Hypothalamus (tissue), 51 donors: Measurements from ENCODE around the gene AAMP.
A peak's percentile ranks its signal among the peaks of the same experiment; 100 is the strongest.
"Not testable (repeated sequence)": the region's sequence is repeated elsewhere in the genome, so short reads cannot be mapped to it uniquely, and the experiment has no call there.

Source experiments
- DNase-seq, 51 donors: peaks; one replicate each; lab custom pipeline; 2025; lab: John Stamatoyannopoulos, UW

AAMP gene, protein sequence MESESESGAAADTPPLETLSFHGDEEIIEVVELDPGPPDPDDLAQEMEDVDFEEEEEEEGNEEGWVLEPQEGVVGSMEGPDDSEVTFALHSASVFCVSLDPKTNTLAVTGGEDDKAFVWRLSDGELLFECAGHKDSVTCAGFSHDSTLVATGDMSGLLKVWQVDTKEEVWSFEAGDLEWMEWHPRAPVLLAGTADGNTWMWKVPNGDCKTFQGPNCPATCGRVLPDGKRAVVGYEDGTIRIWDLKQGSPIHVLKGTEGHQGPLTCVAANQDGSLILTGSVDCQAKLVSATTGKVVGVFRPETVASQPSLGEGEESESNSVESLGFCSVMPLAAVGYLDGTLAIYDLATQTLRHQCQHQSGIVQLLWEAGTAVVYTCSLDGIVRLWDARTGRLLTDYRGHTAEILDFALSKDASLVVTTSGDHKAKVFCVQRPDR

DNA sequence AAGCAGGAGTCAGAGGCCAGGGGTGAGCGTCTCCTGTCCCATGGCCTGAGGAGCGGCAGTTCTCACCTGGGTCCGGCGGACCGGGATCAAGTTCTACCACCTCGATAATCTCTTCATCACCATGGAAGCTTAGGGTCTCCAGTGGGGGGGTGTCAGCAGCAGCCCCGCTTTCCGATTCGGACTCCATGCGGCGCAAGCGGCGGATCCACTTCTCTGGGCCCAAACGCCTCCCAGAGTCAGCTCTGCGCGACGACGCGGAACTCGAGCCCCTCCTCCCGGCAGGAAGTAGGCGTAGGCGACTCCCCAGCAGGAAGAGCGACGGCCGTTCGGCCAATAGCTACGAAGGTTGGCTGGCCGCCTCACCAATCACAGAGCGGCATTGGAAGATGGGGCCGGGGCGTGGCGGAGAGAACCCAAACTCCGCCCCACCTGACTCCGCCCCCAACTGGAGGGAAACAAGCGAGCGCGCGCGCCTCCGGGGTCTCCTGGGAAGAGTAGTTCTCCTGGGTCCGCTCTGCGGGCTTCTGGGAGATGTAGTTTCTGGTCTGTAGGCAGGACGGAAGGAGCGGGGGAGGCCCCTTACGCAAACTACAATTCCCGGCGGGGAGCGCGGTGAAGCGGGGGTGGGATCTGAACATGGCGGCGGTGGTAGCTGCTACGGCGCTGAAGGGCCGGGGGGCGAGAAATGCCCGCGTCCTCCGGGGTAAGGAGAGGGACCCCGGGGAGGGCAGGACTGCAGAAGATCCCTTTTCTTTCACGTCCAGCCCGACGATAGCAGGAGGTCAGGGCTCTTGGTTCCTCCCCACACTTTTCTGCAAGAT lies at the start of gene AAMP, which contains the start of gene PNKD:
Gene AAMP (minus strand): TSS at position 238 of the 821 bp plus-strand sequence. CDS start 51 bp downstream, at position 187.
Gene PNKD (plus strand): TSS at position 620 of the 821 bp plus-strand sequence. CDS start 17 bp downstream, at position 637.
- peak; percentile 89 to 100 (median 99) for DNase-seq

DNA sequence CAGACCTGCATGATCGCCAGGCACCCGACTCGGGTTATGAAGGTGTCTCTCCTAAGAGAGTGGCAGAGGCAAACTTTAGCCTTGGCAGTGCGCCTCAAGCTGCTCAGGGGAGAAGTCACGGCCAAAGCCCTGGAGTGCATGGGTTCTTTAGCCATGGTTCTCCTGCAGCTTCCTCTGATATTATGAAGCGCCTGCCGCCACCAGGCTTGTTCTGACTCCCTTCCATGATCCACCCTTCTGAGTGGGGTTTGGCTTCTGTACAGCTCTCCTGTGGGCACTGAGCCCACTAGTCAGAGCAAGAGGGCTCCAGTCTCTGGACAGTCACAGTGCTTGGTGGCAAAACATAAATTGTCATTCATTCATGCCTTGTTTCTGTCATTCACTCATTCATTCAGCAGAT lies 48.3 kb upstream of the AAMP start:
- DNase-seq = no peak

DNA sequence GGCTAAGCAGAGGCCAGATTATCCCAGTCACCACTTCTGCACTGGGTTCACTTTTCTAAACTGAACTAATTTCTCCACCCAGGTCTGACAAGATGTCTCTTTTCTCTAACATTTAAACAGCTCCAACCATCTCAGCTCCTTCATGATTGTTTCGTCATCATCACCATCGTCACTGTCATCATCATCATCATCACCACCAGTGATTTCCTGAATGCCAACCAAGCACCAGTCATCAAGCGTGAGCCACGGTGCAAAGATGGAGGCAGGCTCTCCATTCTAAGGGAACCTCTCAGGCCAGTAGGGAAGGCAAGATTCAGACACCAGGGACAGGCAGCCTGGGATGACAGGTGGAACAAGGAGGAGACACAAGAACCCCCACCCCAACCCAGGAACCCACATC lies 47.9 kb upstream of the AAMP start:
- DNase-seq = no peak

DNA sequence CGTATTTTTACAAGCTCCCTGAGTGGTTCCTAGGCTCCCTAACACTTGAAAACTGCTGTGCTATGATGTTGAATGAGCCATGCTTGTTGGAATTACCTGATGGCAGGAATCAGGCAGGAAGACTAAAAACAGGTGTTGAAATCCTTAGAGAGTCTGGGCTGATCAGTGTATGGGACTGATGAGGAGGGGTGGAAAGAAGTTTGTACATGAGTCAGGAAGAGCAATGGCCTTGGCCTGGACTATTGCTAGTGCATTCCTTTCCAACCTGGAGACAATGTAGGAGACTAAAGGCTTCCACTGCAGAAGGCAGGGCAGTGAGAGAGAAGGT lies 47.3 kb upstream of the AAMP start:
- no peak for DNase-seq

DNA sequence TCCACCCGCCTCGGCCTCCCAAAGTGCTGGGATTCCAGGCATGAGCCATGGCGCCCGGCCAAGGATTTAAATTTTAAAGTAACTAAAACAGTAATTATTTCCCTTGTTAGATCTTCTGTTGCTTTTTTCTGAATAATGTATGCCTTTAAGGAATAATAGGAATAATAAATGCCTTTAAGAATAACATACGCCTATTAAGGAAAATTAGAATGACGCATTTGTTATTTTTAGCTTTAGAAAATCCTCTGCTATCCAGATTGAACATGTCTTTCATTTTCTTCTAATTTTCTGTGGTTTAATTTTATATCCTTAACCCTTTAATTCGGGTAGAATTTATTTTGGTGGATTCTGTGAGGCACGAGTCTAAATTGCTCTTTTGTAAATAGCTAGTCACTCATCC lies 45.5 kb upstream of the AAMP start:
- DNase-seq = no peak

DNA sequence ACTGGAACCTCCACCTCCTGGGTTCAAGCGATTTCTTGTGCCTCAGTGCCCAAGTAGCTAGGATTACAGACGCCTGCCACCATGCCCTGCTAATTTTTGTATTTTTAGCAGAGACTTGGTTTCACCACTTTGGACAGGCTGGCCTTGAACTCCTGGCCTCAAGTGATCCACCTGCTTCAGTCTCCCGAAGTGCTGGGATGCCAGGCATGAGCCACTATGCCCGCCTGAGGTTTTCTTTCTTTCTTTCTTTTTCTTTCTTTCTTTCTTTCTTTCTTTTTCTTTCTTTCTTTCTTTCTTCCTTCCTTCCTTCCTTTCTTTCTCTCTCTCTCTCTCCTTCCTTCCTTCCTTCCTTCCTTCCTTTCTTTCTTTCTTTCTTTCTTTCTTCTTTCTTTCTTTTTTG lies 44.8 kb upstream of the AAMP start:
- not testable (repeated sequence) for DNase-seq

DNA sequence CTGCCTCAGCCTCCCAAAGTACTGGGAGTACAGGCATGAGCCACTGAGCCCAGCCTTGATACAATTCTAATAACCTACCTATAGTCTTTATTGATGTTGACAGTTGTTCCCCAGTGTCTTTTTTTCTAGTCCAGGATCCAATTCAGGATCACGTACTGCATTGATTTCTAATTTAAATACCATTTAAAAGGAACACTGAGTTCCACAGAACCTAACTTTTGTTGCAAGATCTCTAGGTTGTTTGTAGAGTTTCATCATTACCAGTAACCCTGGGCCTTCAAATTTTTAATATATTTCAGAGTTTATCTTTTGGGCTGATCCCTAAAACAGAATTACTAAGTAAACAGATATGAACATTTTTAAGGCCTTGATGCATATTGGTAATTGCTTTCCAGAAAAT lies 43.4 kb upstream of the AAMP start:
- DNase-seq = no peak

DNA sequence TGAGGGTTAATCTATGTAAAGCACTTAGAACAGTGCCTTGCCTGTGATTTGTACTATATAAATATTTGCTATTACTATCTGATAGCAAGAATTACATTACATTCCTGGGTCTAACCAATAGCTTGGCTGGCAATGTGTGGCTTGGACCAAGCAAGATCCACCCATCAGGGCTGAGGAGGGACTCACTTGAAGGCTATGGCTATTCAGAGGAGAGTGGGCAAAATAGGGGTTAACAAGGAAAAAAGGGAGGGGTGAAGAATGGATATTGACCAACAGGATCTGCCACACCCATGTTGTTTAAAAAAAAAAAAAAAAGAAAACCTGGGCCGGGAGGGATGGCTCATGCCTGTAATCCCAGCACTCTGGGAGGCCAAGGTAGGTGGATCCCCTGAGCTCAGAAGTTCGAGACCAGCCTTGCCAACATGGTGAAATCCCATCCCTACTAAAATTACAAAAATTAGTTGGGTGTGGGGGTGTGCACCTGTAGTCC lies 42.4 kb upstream of the AAMP start:
- no peak for DNase-seq

DNA sequence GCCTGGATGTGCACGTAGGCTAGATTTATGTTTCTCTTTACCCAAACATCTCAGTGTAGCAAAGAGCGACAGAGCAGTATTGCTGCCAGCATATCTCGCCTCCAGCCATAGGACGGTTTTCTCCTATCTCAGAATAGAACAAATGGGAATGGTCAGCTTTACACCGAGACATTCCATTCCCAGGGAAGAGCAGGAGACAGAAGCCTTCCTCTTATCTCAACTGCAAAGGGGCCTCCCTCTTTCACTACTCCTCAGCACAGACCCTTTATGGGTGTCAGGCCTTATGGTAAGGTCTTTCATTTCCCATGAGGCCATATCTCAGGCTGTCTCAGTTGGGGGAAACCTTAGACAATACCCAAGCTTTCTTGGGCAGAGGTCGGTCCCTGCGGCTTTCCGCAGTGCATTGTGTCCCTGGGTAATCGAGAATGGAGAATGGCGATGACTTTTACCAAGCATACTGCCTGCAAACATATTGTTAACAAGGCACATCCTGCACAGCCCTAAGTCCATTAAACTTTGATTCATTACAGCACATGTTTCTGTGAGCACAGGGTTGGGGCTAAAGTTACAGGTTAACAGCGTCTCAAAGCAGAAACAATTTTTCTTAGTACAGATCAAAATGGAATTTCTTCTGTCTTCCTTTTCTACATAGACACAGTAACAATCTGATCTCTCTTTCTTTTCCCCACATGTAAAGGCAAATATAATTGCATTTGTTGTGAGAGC lies 41.8 kb upstream of the AAMP start:
- not testable (repeated sequence) for DNase-seq

DNA sequence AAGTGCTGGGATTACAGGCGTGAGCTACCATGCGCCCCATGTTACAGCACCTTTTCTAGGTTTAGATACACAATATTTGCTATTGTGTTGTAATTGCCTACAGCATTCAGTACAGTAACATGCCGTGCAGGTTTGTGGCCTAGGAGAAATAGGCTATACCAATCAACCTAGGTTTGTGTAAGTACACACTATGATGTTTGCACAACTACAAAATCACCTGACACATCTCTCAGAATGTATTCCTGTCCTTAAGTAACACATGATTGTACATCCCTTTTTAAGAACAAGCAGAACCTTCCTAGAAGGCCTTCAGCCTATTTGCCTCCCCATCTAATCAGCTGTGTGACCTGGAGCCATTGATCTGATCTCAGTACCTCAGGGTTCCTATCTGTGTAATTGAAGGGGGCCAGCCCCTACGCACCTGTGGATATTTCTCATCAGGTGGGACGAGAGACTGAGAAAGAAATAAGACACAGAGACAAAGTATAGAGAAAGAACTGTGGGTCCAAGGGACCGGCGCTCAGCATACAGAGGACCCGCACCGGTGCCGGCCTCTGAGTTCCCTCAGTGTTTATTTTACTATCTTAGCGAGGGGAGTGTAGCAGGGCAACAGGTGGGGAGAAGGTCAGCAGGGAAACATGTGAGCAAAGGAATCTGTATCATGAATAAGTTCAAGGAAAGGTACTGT lies 41.1 kb upstream of the AAMP start:
- DNase-seq = no peak

DNA sequence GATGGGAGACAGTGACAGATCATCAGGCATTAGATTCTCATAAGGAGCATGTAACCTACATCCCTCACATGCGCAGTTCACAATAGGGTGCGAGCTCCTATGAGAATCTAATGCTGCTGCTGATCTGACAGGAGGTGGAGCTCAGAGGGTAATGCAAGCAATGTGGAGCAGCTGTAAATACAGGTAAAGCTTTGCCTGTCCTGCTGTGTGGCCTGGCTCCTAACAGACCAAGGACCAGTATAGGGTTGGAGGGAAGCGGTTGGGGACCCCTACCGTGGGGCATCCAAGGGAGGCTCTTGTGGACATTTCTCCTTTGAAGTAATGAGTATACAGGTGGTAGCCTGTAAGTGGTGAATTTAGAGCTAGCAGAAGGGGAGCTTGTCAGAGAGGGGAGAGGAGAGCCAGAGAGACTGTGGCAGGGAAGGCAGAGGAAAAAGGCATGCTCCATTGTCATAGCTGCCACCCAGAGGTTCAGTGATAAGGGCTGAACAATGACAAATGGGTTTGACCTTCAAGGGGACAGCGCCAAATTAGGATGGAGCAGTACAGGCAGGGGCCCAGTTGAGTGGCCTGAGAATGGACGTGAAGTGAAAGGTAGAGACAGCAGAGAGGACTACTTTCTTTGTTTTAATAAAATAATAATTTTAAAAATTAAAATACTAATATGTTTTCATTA lies 37.6 kb upstream of the AAMP start:
- DNase-seq = no peak

DNA sequence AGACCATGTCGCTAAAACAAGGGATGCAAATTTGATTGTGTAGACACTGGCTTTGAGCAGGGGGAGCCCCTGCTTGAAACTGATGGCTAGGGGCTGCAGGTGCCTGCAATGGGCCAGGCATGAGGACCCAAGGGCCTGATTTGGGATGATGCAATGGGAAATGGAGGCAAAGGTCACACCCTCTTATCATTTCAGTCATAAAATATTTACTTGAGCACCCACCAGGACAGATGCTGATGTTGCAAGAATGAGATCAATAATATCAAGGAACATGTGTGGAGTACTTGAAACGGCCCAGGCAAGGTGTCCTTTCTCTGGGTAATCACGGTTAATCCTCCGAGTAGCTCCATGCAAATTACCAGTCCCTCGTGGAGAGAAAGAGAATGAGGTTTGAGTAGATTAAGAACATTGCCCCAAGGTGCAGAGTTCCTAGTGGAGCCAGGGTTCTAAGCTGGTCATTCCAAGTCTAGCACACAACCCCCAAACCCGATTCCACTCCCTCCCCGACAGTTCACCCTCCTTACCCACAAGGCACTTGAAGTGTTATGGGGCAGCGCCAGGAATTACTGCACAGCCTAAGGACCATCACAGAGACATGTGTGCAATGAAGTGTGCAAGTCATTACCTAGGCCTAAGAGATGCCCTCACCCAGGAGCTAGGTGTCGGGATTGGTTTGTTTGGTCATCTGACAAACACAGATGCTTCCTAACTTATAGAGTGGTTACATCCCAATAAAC lies 36.4 kb upstream of the AAMP start:
- no peak for DNase-seq

DNA sequence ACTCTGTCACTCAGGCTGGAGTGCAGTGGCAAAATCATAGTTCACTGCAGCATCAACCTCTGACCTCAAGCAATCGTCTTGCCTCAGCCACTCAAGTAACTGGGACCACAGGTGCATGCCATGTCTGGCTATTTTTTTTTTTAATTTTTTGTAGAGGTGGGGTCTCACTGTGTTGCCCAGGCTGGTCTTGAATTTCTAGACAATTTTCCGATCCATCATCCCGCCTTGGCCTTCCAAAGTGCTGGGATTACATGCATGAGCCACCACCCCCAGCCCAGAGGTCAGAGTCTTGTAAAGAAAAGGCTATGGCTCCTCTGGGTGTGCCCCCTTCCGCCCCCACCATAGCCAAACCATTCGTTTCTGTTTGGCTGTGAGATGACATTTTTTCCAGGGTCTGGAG lies 35.4 kb upstream of the AAMP start:
- no peak for DNase-seq

DNA sequence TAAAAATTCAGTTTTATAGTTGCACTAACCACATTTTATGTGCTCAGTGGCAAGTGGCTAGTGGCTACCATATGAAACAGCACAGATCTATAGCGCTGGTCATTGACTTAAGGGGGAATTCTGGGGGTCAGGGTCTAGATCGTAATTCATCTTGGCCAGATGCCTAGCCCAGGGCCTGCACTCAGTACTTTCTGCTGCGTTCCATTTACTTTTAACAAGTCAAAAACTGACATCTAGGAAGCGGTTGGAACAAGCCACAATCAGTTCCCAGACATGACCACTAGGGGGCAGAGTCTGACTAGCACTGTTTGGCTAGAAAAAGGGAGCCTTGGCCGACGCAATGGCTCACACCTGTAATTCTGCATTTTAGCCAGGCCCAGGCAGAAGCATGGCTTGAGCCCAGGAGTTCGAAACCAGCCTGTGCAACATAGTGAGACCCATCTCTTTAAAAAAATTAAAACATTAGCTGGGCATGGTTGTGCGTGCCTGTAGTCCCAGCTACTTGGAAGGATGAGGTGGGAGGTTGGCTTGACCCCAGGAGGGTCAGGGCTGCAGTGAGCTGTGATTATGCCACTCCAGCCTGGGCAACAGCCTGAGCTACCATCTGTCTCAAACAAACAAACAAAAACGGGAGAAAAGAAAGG lies 31.4 kb upstream of the AAMP start:
- DNase-seq = peak in 47 of 51 donors; percentile 20 to 90 (median 65)

DNA sequence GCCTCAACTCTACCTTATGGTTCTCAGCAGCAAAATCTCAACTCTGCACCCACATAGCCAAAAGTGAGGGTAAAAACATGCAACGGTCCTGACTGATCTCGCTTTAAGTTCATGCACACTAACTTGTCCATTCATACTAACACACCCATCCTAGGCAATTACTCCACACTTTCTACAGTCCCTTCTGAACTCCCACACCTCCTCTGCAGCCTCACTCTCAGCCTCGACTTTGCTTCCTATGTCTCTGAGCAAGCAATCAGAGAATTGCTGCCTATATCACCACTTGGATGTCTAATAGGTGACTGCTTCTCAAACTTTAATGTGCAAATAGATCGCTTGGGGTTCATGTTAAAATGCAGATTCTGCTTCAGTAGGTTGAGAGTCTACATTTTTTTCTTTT lies 30.2 kb upstream of the AAMP start:
- DNase-seq = no peak

DNA sequence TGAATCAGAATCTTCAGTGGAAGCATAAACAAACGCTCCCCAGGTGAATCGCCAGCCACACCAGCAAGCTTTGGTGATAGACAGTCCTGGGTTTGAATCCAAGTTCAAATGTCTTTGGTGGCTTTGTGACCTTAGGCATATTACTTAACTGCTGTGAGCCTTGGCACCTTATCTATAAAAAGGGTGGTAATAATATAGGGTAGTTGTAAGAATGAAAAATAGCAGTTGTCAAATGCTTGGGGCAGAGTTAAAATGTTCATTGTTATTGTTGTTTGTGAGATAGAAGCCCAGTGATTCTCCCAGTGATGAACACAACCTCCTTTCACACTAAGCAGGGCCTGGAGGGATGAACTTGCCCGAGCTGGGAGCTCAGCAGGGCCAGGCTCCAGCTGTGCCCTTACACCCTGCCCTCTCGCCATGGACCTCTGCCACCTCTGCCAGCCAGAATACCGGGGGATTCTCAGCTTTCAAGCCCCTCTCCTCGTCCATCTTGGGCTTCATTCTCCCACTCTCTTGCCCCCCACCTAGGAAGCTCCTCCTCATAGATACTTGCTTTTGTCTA lies 28.5 kb upstream of the AAMP start:
- DNase-seq = peak in 22 of 51 donors; percentile 5 to 52 (median 32)

DNA sequence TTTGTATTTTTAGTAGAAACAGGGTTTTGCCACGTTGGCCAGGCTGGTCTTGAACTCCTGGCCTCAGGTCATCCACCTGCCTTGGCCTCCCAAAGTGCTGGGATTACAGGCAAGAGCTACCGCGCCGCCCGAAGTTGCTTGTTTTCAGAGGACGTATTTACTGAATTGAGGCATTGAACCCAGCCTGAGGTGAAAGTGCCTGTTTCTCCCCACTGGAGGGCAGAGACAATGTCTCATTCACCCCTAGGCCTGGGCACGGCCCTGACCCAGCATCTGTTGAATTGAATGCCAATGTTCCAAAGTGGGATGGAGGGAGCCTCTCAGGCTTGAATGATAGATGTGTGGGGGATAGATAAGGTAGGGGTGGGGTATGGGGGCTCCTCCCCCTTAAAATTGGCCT lies 26.9 kb upstream of the AAMP start:
- peak in 29 of 51 donors; percentile 10 to 80 (median 53) for DNase-seq

DNA sequence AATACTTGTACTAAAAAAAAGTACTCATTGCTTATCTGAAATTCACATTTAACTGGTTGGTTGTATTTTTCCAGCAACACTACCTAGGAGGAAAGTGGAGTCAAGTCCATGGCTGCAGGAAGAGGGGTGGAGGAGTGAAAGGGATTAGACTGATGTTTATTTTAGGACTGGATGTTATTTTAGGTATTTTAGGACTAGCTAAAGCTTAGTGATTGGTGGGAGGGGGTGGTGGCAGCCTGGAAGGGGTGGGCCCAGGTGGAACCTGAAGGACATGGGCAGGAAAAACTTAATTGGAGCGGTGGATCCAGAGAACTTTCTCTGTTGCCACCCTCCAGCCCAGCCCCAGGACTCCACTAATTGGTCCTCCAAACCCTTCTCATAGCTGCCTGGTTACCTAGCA lies 26.3 kb upstream of the AAMP start:
- no peak for DNase-seq
